ENCODE data around the gene KLHL7. TPM values are rescaled to one million over a fixed set of nuclear protein-coding genes. Genes with fewer than 3 reads are reported as not detected.

The KLHL7 gene
- total RNA-seq, 1 experiment from 2014 or later = 20.6 TPM

- H3K27ac ChIP-seq (ENCODE audit: low read depth, low read length) = no peak overlapping the region
- DNase-seq (ENCODE audit: low read depth, low spot score) (no peak), ATAC-seq (no peak)
- CTCF ChIA-PET = interaction anchor here (1.0 to 1.5 kb wide), 3 partner anchors 11 to 19 kb away, joined by 3 to 5 read pairs (median 4); no protein-coding TSS in a partner anchor
- no peak overlapping the region for H2AFZ ChIP-seq (ENCODE audit: low read depth, low read length, poor library complexity, severe bottlenecking)
- H3K27me3 ChIP-seq (ENCODE audit: insufficient read depth, low read length) = no peaks in the 10 kb centered on the region
- RAD21 ChIA-PET (ENCODE audit: low non-redundant PET in 1 of 2, low total read pairs in 2 of 2, uncharacterized antibody in 2 of 2, unreplicated experiment in 2 of 2) = no interaction called here
- peaks cover 0 to 14% of the 10 kb centered on the region in 2 experiments; a peak in 1 of 4 replicates for H3K4me1 ChIP-seq (ENCODE audit: control insufficient read depth in 1 of 2, insufficient read depth in 2 of 2, low read length in 2 of 2)
- TF ChIP-seq REST (IDR thresholded peaks at IDR 0.05; ENCODE audit: low read depth) (no peak), SIN3A (IDR thresholded peaks at IDR 0.05; ENCODE audit: low read depth) (no peak), ELF1 (IDR thresholded peaks at IDR 0.05; ENCODE audit: borderline replicate concordance, low read depth) (no peak), RAD21 (IDR thresholded peaks at IDR 0.05; ENCODE audit: low read depth) (no peak), SRF (IDR thresholded peaks at IDR 0.05; ENCODE audit: low read depth) (no peak), POLR2AphosphoS5 (IDR thresholded peaks at IDR 0.05; ENCODE audit: low read depth, low read length) (no peak), ZBTB33 (IDR thresholded peaks at IDR 0.05; ENCODE audit: extremely low read depth, insufficient replicate concordance, low read length) (no peak), POLR2A (IDR thresholded peaks at IDR 0.05; ENCODE audit: borderline replicate concordance, extremely low read depth, insufficient read depth, insufficient read length) (no peak), MAX (IDR thresholded peaks at IDR 0.05) (no peak), SP1 (IDR thresholded peaks at IDR 0.05; ENCODE audit: low read depth) (no peak), EZH2 (IDR thresholded peaks at IDR 0.05) (no peak), YY1 (IDR thresholded peaks at IDR 0.05; ENCODE audit: extremely low read depth, insufficient replicate concordance, low read depth, low read length) (no peak), CBX3 (IDR thresholded peaks at IDR 0.05; ENCODE audit: low read depth) (no peak), CTCF (IDR thresholded peaks at IDR 0.05 in 2 of 3, conservative IDR thresholded peaks at IDR 0.05 in 1 of 3; ENCODE audit: borderline replicate concordance in 1 of 3, insufficient read depth in 1 of 3, low read depth in 2 of 3, low read length in 2 of 3) (no peak), ZFX (IDR thresholded peaks at IDR 0.05) (no peak), JUND (IDR thresholded peaks at IDR 0.05) (no peak), EGR1 (IDR thresholded peaks at IDR 0.05; ENCODE audit: low read depth) (no peak), TCF7L2 (IDR thresholded peaks at IDR 0.05; ENCODE audit: borderline replicate concordance, extremely low read depth, insufficient read depth, insufficient read length) (no peak)
- H3K4me3 ChIP-seq (replicated peaks in 1 of 2; ENCODE audit: low read depth in 1 of 2, low read length in 2 of 2) = no peak overlapping the region
- POLR2A ChIA-PET = no interaction called here
- H3K9me3 ChIP-seq (ENCODE audit: control insufficient read depth in 1 of 2, insufficient read depth in 1 of 2, low read depth in 1 of 2, low read length in 2 of 2) = no peaks in the 10 kb centered on the region
- H3K79me2 ChIP-seq (ENCODE audit: insufficient read depth, low read length) = no peaks in the 10 kb centered on the region
- no peaks in the 10 kb centered on the region for H3K9me2 ChIP-seq (ENCODE audit: insufficient read depth)
- BruUV-seq (replicated peaks) = no TSS peak
- H3K4me2 ChIP-seq (ENCODE audit: low read length) = no peak overlapping the region
- H4K20me1 ChIP-seq (ENCODE audit: insufficient read depth) = no peaks in the 10 kb centered on the region
- no peak overlapping the region for H3K9ac ChIP-seq (ENCODE audit: low read length)
- H3K36me3 ChIP-seq (ENCODE audit: control insufficient read depth in 1 of 2, insufficient read depth in 2 of 2, low read length in 2 of 2) = no peaks in the 10 kb centered on the region
- intact Hi-C loops (cut with micrococcal nuclease) = no loop called here
Measured at GRCh38 chr7:23074443-23075261, 30.9 kb upstream of the KLHL7 start.

All from HCT116 (cell line).